Fibroblast of skin of right quadriceps (primary cell): Measurements from ENCODE around the gene IPO4.
A peak's percentile ranks its signal among the peaks of the same experiment; 100 is the strongest.
"Not testable (repeated sequence)": the region's sequence is repeated elsewhere in the genome, so short reads cannot be mapped to it uniquely, and the experiment has no call there.

Experiments
- DNase-seq: peaks from one replicate; pipeline ENCODE4 v3.0.0-alpha.2; 2013

IPO4 gene

DNA sequence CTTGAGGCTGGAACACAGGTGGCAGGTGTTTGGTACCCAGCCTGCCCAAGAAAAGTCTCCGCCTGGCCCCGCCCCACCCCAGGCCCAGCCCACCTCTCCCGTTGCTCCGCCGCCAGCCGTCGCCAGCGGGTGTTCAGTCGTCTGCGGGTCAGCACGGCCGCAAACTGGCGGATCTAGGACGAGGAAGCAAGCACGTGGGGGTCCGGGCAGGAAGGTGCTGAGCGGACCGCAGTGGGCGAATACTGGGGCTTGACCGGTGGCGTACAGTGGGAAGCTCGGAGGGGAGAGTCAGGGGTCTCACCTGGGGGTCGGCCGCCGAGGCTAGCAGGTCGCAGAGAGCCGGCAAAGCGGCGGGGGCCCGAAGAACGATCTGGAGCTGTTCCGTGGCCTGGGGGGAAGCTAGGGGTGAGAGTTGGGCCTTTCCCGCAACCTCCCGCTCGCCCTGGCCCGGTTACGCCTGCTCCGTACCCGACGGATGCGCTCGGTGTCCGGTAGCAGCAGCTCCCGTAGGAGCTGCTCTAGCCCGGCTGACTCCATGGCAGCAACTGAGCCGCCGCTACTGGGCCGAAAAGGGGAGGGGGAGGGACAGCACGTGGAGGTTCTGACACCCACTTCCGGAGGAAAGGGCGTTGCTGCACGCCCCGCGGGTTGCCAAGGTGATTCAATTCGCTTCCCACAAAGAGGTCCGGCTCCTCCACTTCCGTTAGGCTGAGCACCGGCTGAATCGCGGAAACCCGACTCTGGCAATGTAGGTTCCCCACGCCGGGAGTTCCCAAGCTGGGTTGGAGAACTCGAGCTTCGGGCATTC, at the start of gene IPO4:
TSS of gene IPO4 (minus strand) at position 566 of the 808 bp plus-strand sequence. CDS start at position 537, 29 bp downstream.
- peak; percentile 98 for DNase-seq

GRCh38 chr14:24238123-24238522, 49.5 kb upstream of the IPO4 start:
- no peak for DNase-seq

- DNase-seq = no peak
Observed at GRCh38 chr14:24237463-24237955, 48.9 kb upstream of the IPO4 start.

- DNase-seq = no peak
Observed at GRCh38 chr14:24236689-24237462, 48.3 kb upstream of the IPO4 start.

DNA sequence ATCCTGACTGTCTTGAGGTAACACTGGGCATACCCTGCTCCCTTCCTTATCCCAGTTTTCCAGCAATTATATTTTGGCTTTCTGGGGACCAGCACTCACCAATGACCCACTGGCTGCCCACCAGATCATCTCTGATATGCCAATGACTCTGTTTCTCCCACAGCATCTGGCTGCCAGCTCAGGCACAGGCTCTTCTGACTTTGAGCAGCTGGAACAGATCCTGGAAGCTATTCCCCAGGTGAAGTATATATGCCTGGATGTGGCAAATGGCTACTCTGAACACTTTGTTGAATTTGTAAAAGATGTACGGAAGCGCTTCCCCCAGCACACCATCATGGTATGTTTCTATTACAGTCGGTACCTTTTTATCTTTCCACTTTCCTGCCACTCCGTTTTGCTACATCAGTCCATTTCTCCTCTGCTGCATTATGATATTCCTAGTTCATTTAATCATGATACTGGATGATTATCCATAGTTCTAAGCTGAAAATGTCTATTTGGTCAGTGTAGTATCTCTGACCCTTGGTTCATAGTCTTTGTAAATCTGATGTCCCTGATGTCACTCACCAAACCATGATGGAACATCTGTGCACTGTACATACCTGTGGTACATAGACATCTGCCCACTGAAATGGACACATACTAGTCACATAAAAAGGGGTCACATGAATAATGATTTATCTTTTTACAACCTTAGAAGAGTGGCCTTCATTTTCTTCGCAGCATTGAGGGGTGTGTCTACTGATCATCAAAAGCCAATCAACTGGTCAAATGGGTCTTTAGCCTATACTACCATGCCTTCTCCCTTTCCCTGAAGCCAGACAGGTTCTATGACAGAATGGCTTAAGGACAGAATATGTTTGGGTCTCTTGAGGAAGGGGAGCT, 47.4 kb upstream of the IPO4 start:
- DNase-seq = no peak

DNA sequence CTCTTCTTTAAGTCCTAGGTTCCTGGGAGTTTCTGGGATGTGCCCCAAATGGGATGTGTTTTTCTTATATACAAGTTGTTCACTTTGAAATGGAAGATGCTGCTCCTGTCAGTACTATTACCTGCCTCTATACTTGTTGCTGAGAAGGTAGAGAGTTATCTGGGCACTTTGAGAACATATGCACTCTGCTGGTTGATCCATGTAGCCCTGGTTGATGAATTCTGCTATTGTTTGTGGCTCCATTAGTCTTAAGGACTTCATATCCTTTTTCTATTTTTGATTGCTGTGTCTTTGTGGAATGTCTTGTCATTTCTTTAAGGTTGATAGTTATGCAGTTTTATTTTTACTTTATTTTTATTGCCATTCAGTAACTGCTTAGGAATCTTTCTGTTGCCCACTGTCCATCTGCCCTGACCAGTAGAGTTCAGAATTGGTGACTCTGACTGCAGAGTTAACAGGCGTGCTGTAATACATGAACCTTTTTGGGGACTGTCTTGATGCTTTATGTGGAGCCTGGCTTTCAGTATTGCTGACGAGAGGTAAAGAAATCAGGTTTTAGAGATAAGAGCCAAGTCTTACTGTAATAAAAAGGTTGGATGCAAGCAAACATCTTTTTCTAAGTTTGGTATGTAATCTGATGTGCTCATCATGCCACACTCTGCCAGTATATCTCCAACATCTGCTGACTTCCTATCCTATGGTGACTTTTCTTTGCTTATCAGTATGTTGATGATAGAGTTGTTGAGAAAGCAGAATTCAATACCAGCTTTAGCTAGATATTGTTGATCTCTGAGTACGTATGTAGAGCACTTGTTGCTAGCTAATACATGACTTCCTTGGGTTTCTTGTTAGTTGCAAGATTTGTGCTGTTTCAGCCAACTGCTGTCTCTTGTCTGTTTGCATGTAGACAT, 45.7 kb upstream of the IPO4 start:
- no peak for DNase-seq

- no peak for DNase-seq
Observed at GRCh38 chr14:24233538-24233866, 44.9 kb upstream of the IPO4 start.

GRCh38 chr14:24232645-24233537, 44.3 kb upstream of the IPO4 start, which contains the start of gene GMPR2:
GMPR2 (plus strand) TSS chr14:24232929; CDS start chr14:24233254, 325 bp downstream.
- DNase-seq = no peak

DNA sequence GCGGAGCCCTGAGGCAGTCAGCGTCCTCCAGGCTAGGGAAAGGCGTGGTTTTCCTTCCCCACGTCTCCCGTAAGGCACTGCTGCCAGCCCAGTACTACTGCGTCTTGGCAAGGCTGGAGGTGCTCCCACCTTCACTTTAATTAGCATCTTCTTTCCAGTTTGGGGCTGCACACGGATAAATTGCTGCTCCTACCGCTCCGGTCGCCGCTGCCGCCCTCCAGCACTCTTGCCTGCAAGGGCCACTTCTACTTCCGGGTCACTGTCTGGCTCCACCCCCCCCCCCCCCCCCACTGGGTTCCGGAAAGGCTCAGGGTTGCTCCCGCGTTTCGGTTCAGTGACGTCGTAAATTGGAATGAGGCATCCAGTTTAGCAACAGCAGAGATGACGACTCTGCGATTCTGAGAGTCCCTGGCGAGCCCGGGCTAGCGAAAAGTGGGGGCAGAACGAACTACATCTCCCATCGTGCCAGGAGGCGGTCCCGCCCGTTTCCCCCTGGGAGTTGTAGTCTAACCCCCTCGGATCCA, 43.6 kb upstream of the IPO4 start, which contains the start of gene NEDD8:
TSS of gene NEDD8 (minus strand) at position 247 of the 524 bp plus-strand sequence. CDS start at position 147, 100 bp downstream.
- peak; percentile 99 for DNase-seq

DNA sequence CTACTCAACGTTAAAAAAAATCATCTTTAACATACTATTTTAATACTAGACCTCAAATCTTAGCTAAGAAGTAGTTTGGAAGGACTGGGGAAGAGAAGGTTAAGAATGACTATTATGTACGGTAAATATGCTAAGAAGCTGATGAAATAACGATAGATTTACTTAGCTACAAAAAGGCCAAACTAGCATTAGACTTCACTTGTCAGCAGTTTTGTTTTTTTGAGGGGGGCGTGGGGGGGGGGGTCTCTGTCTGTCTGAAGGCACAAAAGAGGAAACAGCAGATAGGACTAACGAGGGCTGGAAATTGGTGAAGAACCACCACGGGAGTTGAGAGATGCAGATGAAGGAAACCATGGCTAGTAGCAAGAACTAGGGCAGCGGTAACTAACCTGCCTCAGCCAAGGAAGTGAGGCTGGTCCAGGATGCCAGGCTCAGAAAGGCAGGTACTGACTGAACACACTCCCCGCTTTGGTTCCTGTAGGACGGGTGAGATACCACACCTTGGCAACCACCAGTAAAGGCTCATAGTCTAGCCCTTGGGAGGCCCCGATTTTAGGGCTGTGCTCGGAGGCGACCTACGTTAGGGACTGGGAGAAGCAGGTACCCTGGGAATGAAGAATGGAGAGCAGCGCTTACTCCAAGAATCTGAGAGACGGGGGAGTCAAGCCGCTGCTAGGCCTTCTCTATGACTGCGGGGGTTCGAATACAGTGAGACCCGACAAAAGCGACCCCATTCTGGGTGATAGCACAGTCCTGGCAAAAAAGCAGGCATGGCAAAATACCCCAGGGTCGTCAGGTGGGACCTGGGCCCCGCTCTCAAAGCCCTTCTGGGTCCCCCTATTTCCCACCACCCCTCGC, 42.9 kb upstream of the IPO4 start:
- DNase-seq = no peak

DNA sequence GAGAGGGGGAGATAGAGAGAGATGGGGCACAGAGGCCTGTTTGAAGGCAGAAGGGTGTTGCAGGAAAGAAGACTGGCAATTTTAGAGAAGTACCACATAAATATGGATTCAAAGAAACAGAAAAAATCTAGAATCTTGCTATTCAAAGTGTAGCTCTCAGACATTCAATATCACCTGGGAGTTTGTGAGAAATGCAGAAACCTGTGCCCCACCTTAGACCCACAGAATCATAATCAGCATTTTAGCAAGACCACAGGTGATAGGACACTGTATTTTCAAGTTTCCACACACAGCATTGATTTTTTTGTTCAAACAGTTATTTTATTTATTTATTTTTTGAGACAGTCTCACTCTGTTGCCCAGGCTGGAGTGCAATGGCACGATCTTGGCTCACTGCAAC, 40.3 kb upstream of the IPO4 start:
- no peak for DNase-seq

DNA sequence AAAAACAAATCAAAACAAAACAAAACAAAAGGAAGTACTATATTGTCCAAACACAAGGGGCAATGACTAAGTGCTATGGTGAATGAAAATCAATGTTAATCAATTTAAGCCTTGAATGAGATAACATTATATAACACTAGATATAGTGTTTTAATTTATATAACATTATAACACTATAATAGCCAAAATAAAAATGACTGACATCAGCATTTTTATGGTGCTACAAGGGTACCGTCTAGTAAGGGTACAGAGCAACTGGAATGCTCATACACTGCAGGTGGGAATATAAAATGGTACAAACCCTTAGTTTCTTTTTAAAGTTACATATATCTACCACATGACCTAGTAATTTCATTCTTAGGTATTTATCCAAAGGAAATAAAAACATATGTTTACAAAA, 37.9 kb upstream of the IPO4 start:
- no peak for DNase-seq

DNA sequence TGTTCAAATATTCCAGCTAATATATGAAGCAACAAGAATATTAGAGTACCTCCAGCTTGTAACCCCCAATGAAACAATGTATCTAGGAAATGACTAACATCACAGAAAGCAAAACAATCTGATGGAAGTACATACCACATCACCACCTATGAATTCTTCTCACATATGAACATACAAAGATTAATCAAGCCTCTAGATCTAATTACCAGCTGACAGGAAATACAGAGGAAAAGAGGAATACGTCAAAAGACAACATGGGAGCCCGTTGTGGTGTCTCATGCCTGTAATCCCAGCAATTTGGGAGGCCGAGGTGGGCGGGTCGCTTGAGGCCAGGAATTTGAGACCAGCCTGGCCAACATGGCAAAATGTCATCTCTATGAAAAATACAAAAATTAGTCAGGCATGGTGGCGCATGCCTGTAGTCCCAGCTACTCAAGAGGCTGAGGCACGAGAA, 36.0 kb upstream of the IPO4 start:
- peak; percentile 90 for DNase-seq

- not testable (repeated sequence) for DNase-seq
Observed at GRCh38 chr14:24222987-24223386, 34.4 kb upstream of the IPO4 start.

DNA sequence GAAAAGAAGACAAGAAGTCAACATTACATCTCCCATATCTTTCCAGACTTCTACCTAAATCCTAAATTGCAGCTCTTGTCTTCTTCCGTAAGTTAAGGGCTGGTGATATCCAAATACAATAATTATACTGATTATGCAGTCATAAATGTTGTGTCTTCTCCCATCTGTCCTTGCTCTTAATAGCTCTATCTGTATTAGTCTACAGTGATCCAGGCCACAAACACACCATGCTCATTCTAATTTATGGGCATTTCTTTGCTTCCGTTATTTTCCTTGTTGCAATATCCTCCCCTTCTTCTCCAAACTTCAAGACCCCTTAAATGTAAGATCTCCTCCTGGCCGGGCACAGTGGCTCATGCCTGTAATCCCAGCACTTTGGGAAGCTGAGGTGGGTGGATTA, 30.9 kb upstream of the IPO4 start:
- no peak for DNase-seq

GRCh38 chr14:24219080-24219479, 30.5 kb upstream of the IPO4 start:
- DNase-seq = no peak

DNA sequence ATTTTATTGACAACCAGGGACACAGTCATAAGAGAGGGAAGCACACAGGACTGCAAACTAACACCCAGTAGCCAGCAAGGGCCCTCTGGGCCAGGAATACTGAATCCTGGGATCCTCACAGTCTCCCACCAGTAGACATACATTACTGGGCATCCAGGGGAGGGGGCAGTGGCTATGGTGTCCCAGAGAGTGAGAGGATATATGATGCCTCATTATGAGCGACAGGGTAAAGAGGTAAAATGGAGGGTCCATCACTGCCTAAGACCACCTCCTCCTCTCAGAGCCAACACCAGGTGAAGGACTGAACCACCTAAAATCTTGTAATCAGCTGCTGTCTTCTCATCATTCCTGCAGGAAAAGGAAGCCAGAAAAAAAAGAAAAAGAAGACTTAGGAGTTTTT, 28.3 kb upstream of the IPO4 start:
- not testable (repeated sequence) for DNase-seq

DNA sequence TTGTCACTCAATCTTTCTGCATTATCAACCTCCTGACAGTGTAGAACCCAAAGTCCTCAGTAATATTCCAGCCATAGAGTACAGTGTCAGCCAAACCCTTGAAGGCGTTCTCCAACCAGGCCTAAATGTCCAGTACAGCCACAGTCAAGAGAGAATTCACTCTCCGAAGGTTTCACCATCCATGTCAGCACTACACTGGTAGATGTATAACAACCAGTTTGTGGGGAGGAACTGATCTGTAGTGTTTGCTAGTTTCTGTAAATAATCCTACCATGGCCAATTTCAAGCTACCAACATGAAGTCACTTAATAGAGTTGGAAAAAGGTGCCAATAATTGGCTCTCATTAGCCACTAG, 27.7 kb upstream of the IPO4 start:
- no peak for DNase-seq
